ENCODE data around the gene TUT7.

DNA sequence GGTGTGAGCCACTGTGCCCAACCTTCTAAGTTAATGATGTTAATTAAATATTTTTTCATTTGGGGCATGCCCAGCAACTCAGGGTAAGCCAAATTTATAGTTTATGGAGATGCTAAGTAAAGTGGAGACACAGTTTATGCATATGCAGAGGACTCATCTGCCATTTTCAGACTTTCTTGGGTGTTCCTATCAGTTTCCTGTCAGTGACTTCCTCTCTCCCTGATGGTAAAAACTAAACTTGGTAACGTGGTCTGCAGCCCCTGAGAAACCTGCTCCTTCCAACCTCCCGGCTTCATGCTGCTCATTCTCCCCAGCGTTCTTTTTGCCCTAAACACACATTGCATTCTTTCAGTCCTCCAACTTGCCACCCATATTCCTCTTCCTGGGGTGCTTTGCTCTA, 48.4 kb upstream of the TUT7 start:
- TF ChIP-seq, protein P1, sequence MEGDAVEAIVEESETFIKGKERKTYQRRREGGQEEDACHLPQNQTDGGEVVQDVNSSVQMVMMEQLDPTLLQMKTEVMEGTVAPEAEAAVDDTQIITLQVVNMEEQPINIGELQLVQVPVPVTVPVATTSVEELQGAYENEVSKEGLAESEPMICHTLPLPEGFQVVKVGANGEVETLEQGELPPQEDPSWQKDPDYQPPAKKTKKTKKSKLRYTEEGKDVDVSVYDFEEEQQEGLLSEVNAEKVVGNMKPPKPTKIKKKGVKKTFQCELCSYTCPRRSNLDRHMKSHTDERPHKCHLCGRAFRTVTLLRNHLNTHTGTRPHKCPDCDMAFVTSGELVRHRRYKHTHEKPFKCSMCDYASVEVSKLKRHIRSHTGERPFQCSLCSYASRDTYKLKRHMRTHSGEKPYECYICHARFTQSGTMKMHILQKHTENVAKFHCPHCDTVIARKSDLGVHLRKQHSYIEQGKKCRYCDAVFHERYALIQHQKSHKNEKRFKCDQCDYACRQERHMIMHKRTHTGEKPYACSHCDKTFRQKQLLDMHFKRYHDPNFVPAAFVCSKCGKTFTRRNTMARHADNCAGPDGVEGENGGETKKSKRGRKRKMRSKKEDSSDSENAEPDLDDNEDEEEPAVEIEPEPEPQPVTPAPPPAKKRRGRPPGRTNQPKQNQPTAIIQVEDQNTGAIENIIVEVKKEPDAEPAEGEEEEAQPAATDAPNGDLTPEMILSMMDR (IDR thresholded peaks at IDR 0.05; ENCODE audit: low read depth, low read length) = no peak
- TF ChIP-seq EZH2phosphoT487 (IDR thresholded peaks at IDR 0.05; ENCODE audit: low read depth) = no peak

All from OCI-LY3 (cell line).